H1 (cell line): Measurements from ENCODE around the gene PIAS2. TPM values are rescaled to one million over a fixed set of nuclear protein-coding genes. Genes with fewer than 3 reads are reported as not detected.

Experiments
- BRCA1 ChIP-seq: IDR thresholded peaks from 2 replicates; pipeline ENCODE4 v1.6.1; 2012; ENCODE audit warnings: low read depth, low read length, improper control_type of control experiment
- CREB1 ChIP-seq: IDR thresholded peaks from 2 replicates; pipeline ENCODE4 v1.6.1; 2012; ENCODE audit warnings: inconsistent platforms
- KDM4A ChIP-seq: IDR thresholded peaks from one replicate; pipeline ENCODE4 v1.7.1; 2012; ENCODE audit warnings: low read depth, mild to moderate bottlenecking, moderate library complexity, low read length, inconsistent platforms; ENCODE audit not compliant: severe bottlenecking
- KDM5A ChIP-seq: fragments of 200-600 bp; IDR thresholded peaks from 2 replicates; pipeline ENCODE4 v1.7.1; 2012; ENCODE audit warnings: mild to moderate bottlenecking, low read length, inconsistent platforms, mixed read lengths
- TEAD4 ChIP-seq: IDR thresholded peaks from 2 replicates; pipeline ENCODE4 v1.6.1; 2012; ENCODE audit warnings: low read depth, low read length, inconsistent platforms, mixed read lengths
- ZNF274 ChIP-seq: IDR thresholded peaks from 2 replicates; pipeline ENCODE4 v1.7.0; 2012; ENCODE audit warnings: low read length, borderline replicate concordance; ENCODE audit errors: extremely low read depth
- polyA plus RNA-seq, 7 experiments: library from polyadenylated mRNA; depleted of rRNA in 3 of 7; stranded (reverse) in 5 of 7; unstranded in 2 of 7; fragments of >200 nt in 5 of 7; fragments of 200-250 nt in 2 of 7; gene quantifications; 1 replicate in 5 of 7; 2 replicates in 1 of 7; 4 replicates in 1 of 7; pipeline versions ENCODE4 v1.2.1 to v1.2.3, GENCODE V29; 2011 to 2013; ENCODE audit warnings: missing spikeins in 2 of 7, mixed read lengths in 2 of 7
- total RNA-seq: library from RNA; stranded (reverse); fragmentation: NEBNext Ultra II Directional; extraction: Animal tissue kit (Norgen Biotek cat#: 25700); gene quantifications from 2 replicates; pipeline ENCODE4 v1.2.1, GENCODE V29; 2021
- TF ChIP-seq, protein P1 (sequence below): fragments of 300-600 bp; sonication (generic); IDR thresholded peaks from 2 replicates; pipeline ENCODE4 v1.7.1; 2012; ENCODE audit warnings: low read length, moderate library complexity, mild to moderate bottlenecking, inconsistent platforms; ENCODE audit not compliant: insufficient replicate concordance
- TF ChIP-seq, protein P2 (sequence below), 3 experiments: IDR thresholded peaks; 1 replicate in 2 of 3; 2 replicates in 1 of 3; pipeline versions ENCODE4 v1.5.1 to v1.6.1; 2011; ENCODE audit warnings: low read length in 3 of 3, mild to moderate bottlenecking in 3 of 3, inconsistent platforms in 2 of 3, low read depth in 1 of 3, moderate library complexity in 1 of 3; ENCODE audit not compliant: insufficient read depth in 1 of 3; ENCODE audit errors: control extremely low read depth in 1 of 3

Gene PIAS2
- total and polyA plus RNA-seq, 2 of the 8 experiments (the other 6 are each of a cell fraction or from before 2014, with no cell fraction given), result 20.1 to 53.9 TPM

DNA sequence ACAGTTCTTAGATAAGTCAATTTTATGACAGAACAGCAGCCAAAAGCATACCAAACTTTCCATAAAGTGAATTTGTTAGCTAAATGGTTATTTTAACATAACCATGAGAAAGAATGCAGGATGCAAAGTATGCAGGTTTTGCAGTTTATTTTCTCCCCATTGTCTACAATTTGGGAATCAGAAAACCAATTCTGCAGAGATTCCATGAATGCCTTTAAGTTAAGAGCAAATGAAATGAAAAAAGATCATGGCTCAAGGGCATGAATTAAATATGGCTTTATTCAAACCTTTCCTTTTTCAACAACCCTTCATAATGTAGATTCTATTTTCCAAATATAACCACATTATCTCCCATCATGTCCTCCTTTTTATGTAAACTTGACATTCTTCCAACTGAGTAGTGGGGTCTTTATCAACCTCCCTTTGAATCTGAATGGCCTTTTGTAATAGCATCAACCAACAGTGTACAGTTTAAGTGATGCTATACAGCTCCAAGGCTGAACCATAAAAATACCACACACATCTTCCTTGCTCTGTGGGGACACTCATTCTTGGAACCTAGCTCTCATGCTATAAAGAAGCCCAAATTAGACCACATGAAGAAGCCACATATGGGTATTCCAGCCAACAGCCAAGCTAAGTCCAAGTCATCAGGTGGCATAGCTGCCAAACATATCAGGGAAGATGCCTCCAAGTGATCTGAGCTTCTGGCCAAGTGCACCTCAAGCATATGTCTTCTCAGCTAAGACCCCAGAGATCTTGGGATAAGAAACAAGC, 49.8 kb downstream of the PIAS2 start (continued):
- TF ChIP-seq, protein P1, sequence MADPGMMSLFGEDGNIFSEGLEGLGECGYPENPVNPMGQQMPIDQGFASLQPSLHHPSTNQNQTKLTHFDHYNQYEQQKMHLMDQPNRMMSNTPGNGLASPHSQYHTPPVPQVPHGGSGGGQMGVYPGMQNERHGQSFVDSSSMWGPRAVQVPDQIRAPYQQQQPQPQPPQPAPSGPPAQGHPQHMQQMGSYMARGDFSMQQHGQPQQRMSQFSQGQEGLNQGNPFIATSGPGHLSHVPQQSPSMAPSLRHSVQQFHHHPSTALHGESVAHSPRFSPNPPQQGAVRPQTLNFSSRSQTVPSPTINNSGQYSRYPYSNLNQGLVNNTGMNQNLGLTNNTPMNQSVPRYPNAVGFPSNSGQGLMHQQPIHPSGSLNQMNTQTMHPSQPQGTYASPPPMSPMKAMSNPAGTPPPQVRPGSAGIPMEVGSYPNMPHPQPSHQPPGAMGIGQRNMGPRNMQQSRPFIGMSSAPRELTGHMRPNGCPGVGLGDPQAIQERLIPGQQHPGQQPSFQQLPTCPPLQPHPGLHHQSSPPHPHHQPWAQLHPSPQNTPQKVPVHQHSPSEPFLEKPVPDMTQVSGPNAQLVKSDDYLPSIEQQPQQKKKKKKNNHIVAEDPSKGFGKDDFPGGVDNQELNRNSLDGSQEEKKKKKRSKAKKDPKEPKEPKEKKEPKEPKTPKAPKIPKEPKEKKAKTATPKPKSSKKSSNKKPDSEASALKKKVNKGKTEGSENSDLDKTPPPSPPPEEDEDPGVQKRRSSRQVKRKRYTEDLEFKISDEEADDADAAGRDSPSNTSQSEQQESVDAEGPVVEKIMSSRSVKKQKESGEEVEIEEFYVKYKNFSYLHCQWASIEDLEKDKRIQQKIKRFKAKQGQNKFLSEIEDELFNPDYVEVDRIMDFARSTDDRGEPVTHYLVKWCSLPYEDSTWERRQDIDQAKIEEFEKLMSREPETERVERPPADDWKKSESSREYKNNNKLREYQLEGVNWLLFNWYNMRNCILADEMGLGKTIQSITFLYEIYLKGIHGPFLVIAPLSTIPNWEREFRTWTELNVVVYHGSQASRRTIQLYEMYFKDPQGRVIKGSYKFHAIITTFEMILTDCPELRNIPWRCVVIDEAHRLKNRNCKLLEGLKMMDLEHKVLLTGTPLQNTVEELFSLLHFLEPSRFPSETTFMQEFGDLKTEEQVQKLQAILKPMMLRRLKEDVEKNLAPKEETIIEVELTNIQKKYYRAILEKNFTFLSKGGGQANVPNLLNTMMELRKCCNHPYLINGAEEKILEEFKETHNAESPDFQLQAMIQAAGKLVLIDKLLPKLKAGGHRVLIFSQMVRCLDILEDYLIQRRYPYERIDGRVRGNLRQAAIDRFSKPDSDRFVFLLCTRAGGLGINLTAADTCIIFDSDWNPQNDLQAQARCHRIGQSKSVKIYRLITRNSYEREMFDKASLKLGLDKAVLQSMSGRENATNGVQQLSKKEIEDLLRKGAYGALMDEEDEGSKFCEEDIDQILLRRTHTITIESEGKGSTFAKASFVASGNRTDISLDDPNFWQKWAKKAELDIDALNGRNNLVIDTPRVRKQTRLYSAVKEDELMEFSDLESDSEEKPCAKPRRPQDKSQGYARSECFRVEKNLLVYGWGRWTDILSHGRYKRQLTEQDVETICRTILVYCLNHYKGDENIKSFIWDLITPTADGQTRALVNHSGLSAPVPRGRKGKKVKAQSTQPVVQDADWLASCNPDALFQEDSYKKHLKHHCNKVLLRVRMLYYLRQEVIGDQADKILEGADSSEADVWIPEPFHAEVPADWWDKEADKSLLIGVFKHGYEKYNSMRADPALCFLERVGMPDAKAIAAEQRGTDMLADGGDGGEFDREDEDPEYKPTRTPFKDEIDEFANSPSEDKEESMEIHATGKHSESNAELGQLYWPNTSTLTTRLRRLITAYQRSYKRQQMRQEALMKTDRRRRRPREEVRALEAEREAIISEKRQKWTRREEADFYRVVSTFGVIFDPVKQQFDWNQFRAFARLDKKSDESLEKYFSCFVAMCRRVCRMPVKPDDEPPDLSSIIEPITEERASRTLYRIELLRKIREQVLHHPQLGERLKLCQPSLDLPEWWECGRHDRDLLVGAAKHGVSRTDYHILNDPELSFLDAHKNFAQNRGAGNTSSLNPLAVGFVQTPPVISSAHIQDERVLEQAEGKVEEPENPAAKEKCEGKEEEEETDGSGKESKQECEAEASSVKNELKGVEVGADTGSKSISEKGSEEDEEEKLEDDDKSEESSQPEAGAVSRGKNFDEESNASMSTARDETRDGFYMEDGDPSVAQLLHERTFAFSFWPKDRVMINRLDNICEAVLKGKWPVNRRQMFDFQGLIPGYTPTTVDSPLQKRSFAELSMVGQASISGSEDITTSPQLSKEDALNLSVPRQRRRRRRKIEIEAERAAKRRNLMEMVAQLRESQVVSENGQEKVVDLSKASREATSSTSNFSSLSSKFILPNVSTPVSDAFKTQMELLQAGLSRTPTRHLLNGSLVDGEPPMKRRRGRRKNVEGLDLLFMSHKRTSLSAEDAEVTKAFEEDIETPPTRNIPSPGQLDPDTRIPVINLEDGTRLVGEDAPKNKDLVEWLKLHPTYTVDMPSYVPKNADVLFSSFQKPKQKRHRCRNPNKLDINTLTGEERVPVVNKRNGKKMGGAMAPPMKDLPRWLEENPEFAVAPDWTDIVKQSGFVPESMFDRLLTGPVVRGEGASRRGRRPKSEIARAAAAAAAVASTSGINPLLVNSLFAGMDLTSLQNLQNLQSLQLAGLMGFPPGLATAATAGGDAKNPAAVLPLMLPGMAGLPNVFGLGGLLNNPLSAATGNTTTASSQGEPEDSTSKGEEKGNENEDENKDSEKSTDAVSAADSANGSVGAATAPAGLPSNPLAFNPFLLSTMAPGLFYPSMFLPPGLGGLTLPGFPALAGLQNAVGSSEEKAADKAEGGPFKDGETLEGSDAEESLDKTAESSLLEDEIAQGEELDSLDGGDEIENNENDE, result no peak
- TF ChIP-seq CREB1, result no peak
- no peak for TF ChIP-seq KDM5A
- no peak for TF ChIP-seq ZNF274
- TF ChIP-seq, protein P2, sequence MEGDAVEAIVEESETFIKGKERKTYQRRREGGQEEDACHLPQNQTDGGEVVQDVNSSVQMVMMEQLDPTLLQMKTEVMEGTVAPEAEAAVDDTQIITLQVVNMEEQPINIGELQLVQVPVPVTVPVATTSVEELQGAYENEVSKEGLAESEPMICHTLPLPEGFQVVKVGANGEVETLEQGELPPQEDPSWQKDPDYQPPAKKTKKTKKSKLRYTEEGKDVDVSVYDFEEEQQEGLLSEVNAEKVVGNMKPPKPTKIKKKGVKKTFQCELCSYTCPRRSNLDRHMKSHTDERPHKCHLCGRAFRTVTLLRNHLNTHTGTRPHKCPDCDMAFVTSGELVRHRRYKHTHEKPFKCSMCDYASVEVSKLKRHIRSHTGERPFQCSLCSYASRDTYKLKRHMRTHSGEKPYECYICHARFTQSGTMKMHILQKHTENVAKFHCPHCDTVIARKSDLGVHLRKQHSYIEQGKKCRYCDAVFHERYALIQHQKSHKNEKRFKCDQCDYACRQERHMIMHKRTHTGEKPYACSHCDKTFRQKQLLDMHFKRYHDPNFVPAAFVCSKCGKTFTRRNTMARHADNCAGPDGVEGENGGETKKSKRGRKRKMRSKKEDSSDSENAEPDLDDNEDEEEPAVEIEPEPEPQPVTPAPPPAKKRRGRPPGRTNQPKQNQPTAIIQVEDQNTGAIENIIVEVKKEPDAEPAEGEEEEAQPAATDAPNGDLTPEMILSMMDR (IDR thresholded peaks at IDR 0.05; ENCODE audit: control extremely low read depth in 1 of 3, insufficient read depth in 1 of 3, low read depth in 1 of 3, low read length in 3 of 3), result no peak
- TF ChIP-seq TEAD4, result no peak
- no peak for TF ChIP-seq BRCA1
- no peak for TF ChIP-seq KDM4A
